HepG2 (cell line): ENCODE measurements around the gene APOL5.

ENCODE experiments used
- CTCF ChIP-seq: sonication (generic); formaldehyde crosslinking; IDR thresholded peaks from 2 replicates; pipeline ENCODE4 v1.5.0; 2020; ENCODE audit warnings: mild to moderate bottlenecking, missing genetic modification reagents, moderate library complexity
- MLLT10 ChIP-seq: sonication (generic); formaldehyde crosslinking; IDR thresholded peaks from 2 replicates; pipeline ENCODE4 v1.4.0; 2020; ENCODE audit warnings: missing genetic modification reagents
- POGZ ChIP-seq: sonication (generic); formaldehyde crosslinking; IDR thresholded peaks from 2 replicates; pipeline ENCODE4 v1.4.0; 2020; ENCODE audit warnings: mild to moderate bottlenecking, missing genetic modification reagents
- ZEB1 ChIP-seq: IDR thresholded peaks from 2 replicates; pipeline ENCODE4 v1.6.1; 2012; ENCODE audit warnings: mild to moderate bottlenecking, low read depth, inconsistent platforms; ENCODE audit not compliant: insufficient replicate concordance

- no peak for TF ChIP-seq CTCF (CRISPR knock-in tag)
- no peak for TF ChIP-seq ZEB1
- no peak for TF ChIP-seq POGZ (CRISPR knock-in tag)
- no peak for TF ChIP-seq MLLT10 (CRISPR knock-in tag)
These were observed 49.2 kb downstream of the APOL5 start for GRCh38 chr22:35766654-35767580.
